HG03565 (cell line): ENCODE results near the gene ADAMTS12.

ENCODE experiments used
- ATAC-seq: cut with Tn5 transposase; IDR thresholded peaks from one replicate; pipeline ENCODE4 v1.9.1; 2021; ENCODE audit warnings: mild to moderate bottlenecking, moderate library complexity; ENCODE audit not compliant: unreplicated experiment

Gene ADAMTS12, protein sequence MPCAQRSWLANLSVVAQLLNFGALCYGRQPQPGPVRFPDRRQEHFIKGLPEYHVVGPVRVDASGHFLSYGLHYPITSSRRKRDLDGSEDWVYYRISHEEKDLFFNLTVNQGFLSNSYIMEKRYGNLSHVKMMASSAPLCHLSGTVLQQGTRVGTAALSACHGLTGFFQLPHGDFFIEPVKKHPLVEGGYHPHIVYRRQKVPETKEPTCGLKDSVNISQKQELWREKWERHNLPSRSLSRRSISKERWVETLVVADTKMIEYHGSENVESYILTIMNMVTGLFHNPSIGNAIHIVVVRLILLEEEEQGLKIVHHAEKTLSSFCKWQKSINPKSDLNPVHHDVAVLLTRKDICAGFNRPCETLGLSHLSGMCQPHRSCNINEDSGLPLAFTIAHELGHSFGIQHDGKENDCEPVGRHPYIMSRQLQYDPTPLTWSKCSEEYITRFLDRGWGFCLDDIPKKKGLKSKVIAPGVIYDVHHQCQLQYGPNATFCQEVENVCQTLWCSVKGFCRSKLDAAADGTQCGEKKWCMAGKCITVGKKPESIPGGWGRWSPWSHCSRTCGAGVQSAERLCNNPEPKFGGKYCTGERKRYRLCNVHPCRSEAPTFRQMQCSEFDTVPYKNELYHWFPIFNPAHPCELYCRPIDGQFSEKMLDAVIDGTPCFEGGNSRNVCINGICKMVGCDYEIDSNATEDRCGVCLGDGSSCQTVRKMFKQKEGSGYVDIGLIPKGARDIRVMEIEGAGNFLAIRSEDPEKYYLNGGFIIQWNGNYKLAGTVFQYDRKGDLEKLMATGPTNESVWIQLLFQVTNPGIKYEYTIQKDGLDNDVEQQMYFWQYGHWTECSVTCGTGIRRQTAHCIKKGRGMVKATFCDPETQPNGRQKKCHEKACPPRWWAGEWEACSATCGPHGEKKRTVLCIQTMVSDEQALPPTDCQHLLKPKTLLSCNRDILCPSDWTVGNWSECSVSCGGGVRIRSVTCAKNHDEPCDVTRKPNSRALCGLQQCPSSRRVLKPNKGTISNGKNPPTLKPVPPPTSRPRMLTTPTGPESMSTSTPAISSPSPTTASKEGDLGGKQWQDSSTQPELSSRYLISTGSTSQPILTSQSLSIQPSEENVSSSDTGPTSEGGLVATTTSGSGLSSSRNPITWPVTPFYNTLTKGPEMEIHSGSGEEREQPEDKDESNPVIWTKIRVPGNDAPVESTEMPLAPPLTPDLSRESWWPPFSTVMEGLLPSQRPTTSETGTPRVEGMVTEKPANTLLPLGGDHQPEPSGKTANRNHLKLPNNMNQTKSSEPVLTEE (N-terminal part only)

GRCh38 chr5:33891788-33892619 is at the start of gene ADAMTS12:
TSS of gene ADAMTS12 (minus strand) at chr5:33891990. CDS start at chr5:33891856, 134 bp downstream.
- ATAC-seq, result no peak

DNA sequence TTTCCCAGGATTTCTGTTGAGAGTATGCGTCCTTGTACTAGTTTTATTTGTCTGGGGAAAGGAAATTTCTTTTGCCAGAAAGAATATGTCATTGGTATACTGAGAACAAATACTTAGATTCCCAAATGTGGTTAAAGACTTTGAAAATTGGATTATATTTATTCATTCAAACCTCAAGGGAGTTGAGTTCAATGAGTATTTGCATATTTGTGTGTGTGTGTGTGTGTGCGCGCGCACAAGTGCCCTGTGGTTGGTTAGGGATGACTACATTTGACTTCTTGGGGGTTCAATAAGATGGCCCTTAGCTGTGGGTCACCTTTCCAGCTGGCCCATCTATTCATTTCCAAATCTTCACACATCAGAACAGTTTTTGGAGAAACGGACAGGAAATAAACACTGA is 49.3 kb upstream of the ADAMTS12 start:
- ATAC-seq, result no peak

DNA sequence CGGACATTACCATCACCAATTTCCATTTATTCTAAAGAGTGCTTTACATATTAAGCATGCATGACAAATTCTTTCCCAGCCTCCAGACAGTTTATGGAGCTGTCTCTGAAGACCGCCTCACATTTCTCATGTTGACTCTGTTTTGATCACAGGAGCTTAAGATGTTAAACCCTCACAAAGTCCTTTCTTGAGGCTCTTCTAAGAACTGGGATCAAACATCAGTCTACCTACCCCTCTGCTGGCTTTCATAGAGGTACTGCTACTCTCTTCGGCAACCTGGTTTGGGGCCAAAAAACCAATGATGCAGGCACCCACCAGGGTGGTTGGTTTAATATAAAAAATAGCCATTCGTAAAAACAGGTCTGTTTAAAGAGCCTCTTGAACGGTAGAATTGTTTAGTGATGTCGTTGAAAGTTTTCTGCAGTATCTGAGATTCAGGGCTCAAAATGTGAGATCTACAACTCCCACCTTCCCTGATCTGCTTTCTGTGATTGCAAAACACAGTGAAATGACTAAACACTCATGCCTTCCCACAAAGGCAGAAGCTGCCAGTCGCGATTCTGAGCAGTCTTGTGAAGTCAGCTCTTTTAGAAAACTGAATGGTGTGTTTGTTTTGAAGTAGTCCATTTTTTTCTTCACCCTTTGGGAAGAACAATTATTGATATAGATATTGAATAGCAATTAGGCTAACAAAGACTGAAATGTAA is 47.9 kb upstream of the ADAMTS12 start:
- no peak for ATAC-seq

GRCh38 chr5:33938881-33939280 is 47.1 kb upstream of the ADAMTS12 start:
- no peak for ATAC-seq

GRCh38 chr5:33938507-33938796 is 46.7 kb upstream of the ADAMTS12 start:
- no peak for ATAC-seq

GRCh38 chr5:33937707-33938506 is 46.1 kb upstream of the ADAMTS12 start:
- ATAC-seq, result no peak

DNA sequence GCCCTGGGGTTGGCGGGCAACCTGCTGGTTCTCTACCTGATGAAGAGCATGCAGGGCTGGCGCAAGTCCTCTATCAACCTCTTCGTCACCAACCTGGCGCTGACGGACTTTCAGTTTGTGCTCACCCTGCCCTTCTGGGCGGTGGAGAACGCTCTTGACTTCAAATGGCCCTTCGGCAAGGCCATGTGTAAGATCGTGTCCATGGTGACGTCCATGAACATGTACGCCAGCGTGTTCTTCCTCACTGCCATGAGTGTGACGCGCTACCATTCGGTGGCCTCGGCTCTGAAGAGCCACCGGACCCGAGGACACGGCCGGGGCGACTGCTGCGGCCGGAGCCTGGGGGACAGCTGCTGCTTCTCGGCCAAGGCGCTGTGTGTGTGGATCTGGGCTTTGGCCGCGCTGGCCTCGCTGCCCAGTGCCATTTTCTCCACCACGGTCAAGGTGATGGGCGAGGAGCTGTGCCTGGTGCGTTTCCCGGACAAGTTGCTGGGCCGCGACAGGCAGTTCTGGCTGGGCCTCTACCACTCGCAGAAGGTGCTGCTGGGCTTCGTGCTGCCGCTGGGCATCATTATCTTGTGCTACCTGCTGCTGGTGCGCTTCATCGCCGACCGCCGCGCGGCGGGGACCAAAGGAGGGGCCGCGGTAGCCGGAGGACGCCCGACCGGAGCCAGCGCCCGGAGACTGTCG is 45.4 kb upstream of the ADAMTS12 start:
- no peak for ATAC-seq

- ATAC-seq, result no peak
These were observed 44.7 kb upstream of the ADAMTS12 start, which contains the start of gene RXFP3 for GRCh38 chr5:33936381-33937016. TSS of gene RXFP3 (plus strand) at chr5:33936386. CDS start at chr5:33936741, 355 bp downstream.

GRCh38 chr5:33936004-33936380 is 44.2 kb upstream of the ADAMTS12 start:
- ATAC-seq, result no peak

DNA sequence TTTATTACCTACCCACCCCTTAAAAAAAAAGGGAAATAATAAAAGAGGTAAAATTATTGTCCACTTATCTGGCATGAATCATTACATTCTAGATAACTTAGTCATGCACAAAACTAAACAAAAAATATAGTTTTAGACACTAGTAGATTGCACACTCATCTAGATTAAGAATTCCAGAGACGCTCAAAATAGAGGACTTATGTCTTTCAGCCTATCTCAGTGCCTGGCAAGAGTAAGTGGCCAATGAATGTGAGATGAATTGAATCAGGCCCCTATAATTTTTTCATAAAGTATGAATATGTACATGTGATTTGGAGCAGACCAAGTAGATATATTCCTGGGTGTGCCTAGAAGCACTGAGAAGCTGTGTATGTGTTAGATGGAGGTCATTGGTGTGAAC is 42.4 kb upstream of the ADAMTS12 start:
- ATAC-seq, result peak; percentile 8

GRCh38 chr5:33933723-33934169 is 42.0 kb upstream of the ADAMTS12 start:
- ATAC-seq, result peak; percentile 79

- ATAC-seq, result no peak
These were observed 39.3 kb upstream of the ADAMTS12 start for GRCh38 chr5:33931136-33931535.

DNA sequence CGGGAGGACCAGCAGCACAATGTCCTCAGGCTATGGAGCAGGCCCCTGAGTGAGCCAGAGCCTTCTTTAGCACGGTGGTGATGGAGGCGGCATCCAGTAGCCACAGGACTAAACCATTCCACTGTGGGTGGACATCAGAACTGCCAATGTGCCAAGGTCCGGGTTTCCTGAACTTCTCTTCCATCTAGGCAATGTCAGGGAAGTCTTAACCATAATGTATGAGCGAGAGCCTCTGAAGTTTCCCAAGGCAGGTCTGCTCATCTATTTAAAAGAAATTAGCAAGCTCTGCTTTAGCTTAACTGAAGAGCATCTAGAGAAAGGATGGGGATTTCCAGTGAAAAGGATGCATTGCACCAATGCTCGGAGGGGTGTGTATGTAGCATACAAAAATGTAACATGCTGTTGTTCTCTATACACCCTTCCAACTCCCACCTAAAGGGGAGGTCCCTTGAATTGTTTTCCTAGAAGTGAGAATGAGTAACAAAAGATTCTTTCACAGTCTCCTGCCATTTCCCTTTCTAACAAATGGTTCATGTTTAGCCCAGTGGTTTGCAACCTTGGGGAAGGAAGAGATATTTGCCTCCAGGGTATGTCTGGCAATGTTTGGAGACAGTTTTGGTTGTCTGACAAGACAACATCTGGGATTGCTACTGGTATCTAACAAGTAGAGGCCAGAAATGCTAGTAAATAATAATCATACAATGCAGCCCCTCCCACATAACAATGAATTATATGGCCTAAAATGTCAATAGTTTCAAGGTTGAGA is 38.3 kb upstream of the ADAMTS12 start:
- no peak for ATAC-seq

DNA sequence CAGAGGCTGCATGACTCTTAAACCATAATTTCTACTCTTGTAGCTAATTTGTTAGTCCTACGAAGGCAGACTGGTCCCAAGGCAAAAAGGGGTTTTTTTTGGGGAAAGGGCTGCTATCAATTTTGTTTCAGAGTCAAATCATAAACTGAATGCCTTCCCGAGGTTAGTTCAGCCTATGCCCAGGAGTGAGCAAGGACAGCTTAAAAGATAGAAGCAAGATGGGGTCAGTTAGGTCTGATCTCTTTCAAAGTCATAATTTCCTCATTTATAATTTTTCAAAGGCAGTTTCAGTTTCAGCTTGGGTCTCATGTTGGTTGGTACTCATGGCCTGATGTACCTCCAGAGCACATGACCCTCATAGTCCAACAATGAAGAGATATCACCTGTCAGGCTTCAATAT is 36.5 kb upstream of the ADAMTS12 start:
- no peak for ATAC-seq

- ATAC-seq, result no peak
These were observed 35.9 kb upstream of the ADAMTS12 start for GRCh38 chr5:33927685-33928084.

DNA sequence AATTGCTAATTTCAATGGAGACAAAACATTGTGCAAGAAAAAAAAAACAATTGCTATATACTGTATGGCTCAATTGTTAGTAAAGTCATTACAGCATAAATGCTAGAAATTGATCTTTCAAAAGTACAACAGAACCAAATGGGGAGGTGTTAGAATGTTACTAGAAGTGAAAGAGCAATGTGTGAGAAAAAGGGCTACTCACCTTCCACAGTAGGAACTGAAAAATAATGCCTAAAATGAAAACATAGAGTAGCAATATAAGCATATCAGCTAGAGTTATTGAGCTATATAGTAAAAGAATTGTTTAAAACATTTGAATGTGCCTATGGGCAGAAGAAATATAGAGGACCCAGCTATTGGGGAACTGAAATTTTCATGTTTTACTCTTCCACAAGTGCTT is 33.5 kb upstream of the ADAMTS12 start:
- ATAC-seq, result no peak

GRCh38 chr5:33921002-33921401 is 29.2 kb upstream of the ADAMTS12 start:
- no peak for ATAC-seq
